Naive thymus-derived CD8-positive, alpha-beta T cell (primary cell): ENCODE measurements around the gene KITLG. TPM values are rescaled to one million over a fixed set of nuclear protein-coding genes. Genes with fewer than 3 reads are reported as not detected.

Experiments used
- ATAC-seq, 2 donors: fragments of 150-1000 bp; cut with Tn5 transposase in 1 of 2; sonication (Bioruptor Pico), chemical (Tn5 transposase) in 1 of 2; 1 replicate in 1 of 2; 2 replicates in 1 of 2; pipeline ENCODE4 v1.10.0; 2021; ENCODE audit warnings: mild to moderate bottlenecking in 2 of 2, moderate library complexity in 2 of 2
- POLR2A ChIA-PET: fragments of 350-600 bp; sonication (Branson Sonifier 250); formaldehyde crosslinking; loops from one replicate; lab custom pipeline; 2021; ENCODE audit warnings: antibody characterized with exemption; lab: Charles Lee
- DNase-seq, 10 donors: peaks; one replicate each; pipeline versions ENCODE4 v3.0.0 to v3.0.0-alpha.2; 2020 to 2022
- H3K27ac Mint-ChIP-seq, 10 donors: one replicate each; pipeline ENCODE4 v1.8.0; 2020 to 2022; ENCODE audit warnings: mild to moderate bottlenecking in 10 of 10, mixed read lengths in 10 of 10, moderate library complexity in 4 of 10, inconsistent platforms in 1 of 10
- H3K27me3 Mint-ChIP-seq, 5 donors: one replicate each; pipeline ENCODE4 v1.8.0; 2021 to 2022; ENCODE audit warnings: mixed read lengths in 5 of 5
- H3K36me3 Mint-ChIP-seq, 3 donors: one replicate each; pipeline ENCODE4 v1.8.0; 2020 to 2022; ENCODE audit warnings: mixed read lengths in 3 of 3, mild to moderate bottlenecking in 2 of 3, inconsistent platforms in 1 of 3
- H3K4me1 Mint-ChIP-seq, 4 donors: one replicate each; pipeline ENCODE4 v1.8.0; 2021 to 2022; ENCODE audit warnings: mixed read lengths in 4 of 4
- H3K4me3 Mint-ChIP-seq, 10 donors: one replicate each; pipeline ENCODE4 v1.8.0; 2020 to 2022; ENCODE audit warnings: mild to moderate bottlenecking in 10 of 10, mixed read lengths in 10 of 10, moderate library complexity in 6 of 10, inconsistent platforms in 1 of 10
- H3K9me3 Mint-ChIP-seq, 9 donors: one replicate each; pipeline ENCODE4 v1.8.0; 2020 to 2022; ENCODE audit warnings: mixed read lengths in 9 of 9, mild to moderate bottlenecking in 3 of 9, inconsistent platforms in 1 of 9, moderate library complexity in 1 of 9
- polyA plus RNA-seq, 3 donors: library from polyadenylated mRNA; unstranded; fragments of 300-500 nt; fragmentation: Illumina TruSeq; gene quantifications; one replicate each; pipeline ENCODE4 v1.2.3, GENCODE V29; 2021
- total RNA-seq, 8 experiments: library from RNA in 2 of 8; stranded (reverse) in 2 of 8; gene quantifications; one replicate each; pipeline ENCODE4 v1.2.3 and lab custom pipeline; 2021 to 2026

Gene KITLG
- total and polyA plus RNA-seq, 5 experiments from 2014 or later, result 0.33 TPM; not detected in 4

DNA sequence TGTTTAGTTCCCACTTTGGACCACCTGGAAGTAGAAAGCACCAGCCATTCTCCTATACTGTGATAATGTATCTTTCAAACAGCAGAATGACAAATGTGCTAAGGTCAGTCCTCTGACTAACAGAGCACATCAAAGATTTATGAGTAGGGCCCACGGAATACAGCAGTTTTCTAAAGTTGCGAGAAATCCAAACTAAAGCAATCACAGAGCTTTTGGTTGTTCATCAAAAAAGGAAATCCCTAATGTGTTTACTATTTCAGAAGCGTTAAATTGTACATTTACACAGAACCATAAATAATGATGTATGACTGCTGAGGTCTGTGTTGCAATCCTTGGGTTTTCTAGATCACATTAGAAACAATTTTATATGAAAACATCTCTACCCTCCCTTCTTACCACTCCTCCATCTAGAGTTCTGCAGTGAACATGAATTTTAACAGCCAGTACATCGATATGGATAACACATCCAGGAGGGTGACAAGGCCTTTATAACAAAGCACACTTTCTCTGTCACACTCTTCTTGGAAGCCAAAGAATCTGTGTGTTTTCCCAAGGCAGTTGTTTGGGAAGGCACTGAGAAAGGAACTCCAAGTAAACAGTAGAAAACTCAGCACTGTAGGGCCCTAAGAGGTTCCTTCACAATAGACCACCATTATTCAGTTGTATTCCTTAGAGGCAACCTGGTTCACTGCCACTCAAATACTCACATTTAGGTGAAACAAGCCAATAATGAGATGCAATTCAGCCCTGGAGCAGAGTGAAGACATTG is 7.3 kb downstream of the KITLG start:
- no peak for ATAC-seq
- Mint-ChIP-seq H3K4me3 (no peak overlapping the region), H3K4me1 (no peaks in the 10 kb centered on the region), H3K9me3 (no peaks in the 10 kb centered on the region), H3K36me3 (no peaks in the 10 kb centered on the region), H3K27ac (peak overlapping the region in 1 of 10 donors; percentile 31), H3K27me3 (peaks cover 0 to 6% (median 2%) of the 10 kb centered on the region in 5 donors)
- no peak for DNase-seq
- POLR2A ChIA-PET, result no interaction called here

DNA sequence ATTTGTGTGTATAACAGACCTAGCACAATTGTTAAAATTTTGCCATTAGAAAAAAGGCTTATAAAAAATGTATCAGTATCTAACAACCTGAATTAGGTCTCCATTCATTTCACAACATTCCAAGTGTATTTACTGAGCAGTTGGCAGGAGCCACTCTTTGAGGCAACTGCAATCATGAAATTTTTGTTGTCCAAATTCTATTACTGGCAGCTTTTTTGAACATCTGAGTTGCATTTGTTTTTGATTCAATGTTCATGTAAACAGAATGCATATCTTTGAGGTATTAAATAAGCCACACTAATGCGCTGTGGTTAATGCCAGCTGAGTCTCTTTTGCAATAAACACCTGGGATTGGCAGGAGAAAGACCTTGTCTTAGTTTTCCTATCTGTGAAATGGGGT is 8.7 kb downstream of the KITLG start:
- H3K4me3 Mint-ChIP-seq, result no peak overlapping the region
- H3K27me3 Mint-ChIP-seq, result peaks cover 0 to 3% (median 0%) of the 10 kb centered on the region in 5 donors
- no peaks in the 10 kb centered on the region for H3K36me3 Mint-ChIP-seq
- H3K27ac Mint-ChIP-seq, result no peak overlapping the region
- POLR2A ChIA-PET, result no interaction called here
- DNase-seq (no peak), ATAC-seq (no peak)
- no peaks in the 10 kb centered on the region for H3K4me1 Mint-ChIP-seq
- H3K9me3 Mint-ChIP-seq, result no peaks in the 10 kb centered on the region

DNA sequence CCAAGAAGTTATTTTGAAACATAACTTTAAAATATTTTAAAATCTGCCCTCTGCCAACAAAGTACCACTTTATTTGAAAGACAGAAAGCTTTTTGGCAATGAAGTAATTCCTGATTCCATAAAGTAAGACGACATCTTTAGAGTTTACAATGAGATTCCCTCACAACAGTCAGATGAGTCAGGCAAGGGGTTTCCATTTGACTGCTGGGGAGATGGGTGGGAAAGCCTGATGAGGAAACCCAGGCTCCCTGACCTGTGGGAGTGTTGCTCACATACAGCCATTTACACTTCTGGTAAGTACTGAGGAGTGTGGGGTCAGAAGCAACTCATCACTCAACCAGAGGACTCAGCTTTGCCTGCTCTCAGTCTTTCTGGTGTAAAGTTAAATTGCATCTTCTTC is 10.2 kb downstream of the KITLG start:
- no peaks in the 10 kb centered on the region for H3K36me3 Mint-ChIP-seq
- ATAC-seq (no peak), DNase-seq (no peak)
- H3K4me3 Mint-ChIP-seq, result no peak overlapping the region
- no peaks in the 10 kb centered on the region for H3K4me1 Mint-ChIP-seq
- POLR2A ChIA-PET, result no interaction called here
- peaks cover 0 to 3% (median 0%) of the 10 kb centered on the region in 5 donors for H3K27me3 Mint-ChIP-seq
- H3K9me3 Mint-ChIP-seq, result no peaks in the 10 kb centered on the region
- no peak overlapping the region for H3K27ac Mint-ChIP-seq

DNA sequence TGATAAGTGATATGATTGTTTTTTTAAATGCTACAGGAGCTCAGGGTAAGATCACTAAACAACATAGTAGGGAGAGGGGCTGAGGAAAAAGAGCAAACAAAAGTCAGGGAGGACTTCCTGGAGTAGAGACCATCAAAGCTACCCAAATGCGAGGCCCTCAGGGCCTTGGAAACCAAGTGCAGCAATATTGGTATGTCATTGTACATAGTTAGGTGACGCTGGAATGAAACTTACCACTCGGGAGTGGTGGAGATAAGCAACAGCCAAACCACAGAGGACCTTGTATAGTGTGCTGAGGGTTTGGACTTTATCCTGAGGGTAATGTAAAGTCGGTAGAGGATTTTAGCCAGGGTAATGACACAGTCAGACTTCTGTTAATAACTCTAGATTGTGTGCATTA is 13.8 kb downstream of the KITLG start:
- H3K4me1 Mint-ChIP-seq, result no peaks in the 10 kb centered on the region
- H3K9me3 Mint-ChIP-seq, result peaks cover 0 to under 1% (median 0%) of the 10 kb centered on the region in 9 donors
- ATAC-seq, result no peak
- H3K4me3 Mint-ChIP-seq, result no peak overlapping the region
- H3K27me3 Mint-ChIP-seq, result peaks cover 0 to 2% (median 0%) of the 10 kb centered on the region in 5 donors
- POLR2A ChIA-PET, result no interaction called here
- no peak for DNase-seq
- H3K27ac Mint-ChIP-seq, result no peak overlapping the region
- H3K36me3 Mint-ChIP-seq, result no peaks in the 10 kb centered on the region

DNA sequence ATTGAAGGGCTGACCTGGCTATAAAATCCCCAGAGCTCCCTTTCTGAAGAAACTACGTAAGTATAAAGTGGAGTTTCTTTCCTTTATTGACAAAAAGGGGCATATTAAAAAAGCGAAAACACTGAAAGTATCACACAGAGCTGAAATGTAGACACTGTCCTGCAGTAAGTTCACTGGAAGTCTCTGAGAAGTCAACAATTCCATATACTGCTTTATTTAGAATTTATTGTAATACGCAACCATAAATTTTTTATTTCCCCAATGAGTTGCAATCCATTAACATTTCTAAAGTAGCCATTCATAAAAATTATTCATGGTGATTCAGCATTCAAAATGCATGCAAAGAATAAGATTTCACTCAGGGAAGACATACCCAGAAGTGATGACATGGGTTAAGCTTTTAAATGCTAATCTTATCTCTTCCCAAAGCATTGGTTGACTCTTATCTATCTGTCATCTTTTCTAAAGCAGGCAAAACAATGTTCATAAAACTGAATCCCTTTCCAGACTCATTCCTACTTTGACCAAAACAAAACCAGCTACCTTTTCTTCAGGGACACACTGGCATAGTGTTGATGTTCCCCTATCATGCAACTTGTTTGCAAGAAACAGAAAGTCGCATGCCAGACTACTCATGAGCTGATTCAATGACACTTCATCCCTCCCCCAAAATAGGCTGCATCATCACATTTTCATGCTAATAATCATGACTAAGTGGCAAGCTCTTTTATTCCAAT is 17.3 kb downstream of the KITLG start:
- Mint-ChIP-seq H3K27ac (no peak overlapping the region), H3K9me3 (peaks cover 0 to 2% (median 0%) of the 10 kb centered on the region in 9 donors), H3K4me1 (no peaks in the 10 kb centered on the region), H3K36me3 (no peaks in the 10 kb centered on the region), H3K27me3 (peaks cover 0 to 2% (median 0%) of the 10 kb centered on the region in 5 donors), H3K4me3 (no peak overlapping the region)
- POLR2A ChIA-PET, result no interaction called here
- ATAC-seq (no peak), DNase-seq (no peak)

- DNase-seq, result no peak
- Mint-ChIP-seq H3K9me3 (peaks cover 0 to 2% (median 0%) of the 10 kb centered on the region in 9 donors), H3K4me3 (no peak overlapping the region), H3K27me3 (peaks cover 0 to 2% (median 0%) of the 10 kb centered on the region in 5 donors), H3K27ac (no peak overlapping the region), H3K4me1 (no peaks in the 10 kb centered on the region), H3K36me3 (no peaks in the 10 kb centered on the region)
- POLR2A ChIA-PET, result no interaction called here
- no peak for ATAC-seq
Observed at GRCh38 chr12:88562151-88562550, 18.1 kb downstream of the KITLG start.

- Mint-ChIP-seq H3K36me3 (no peaks in the 10 kb centered on the region), H3K9me3 (peaks cover 0 to 2% (median 0%) of the 10 kb centered on the region in 9 donors), H3K4me3 (no peak overlapping the region), H3K27me3 (peaks cover 0 to 2% (median 0%) of the 10 kb centered on the region in 5 donors), H3K27ac (no peak overlapping the region), H3K4me1 (no peaks in the 10 kb centered on the region)
- ATAC-seq, result no peak
- POLR2A ChIA-PET, result no interaction called here
- no peak for DNase-seq
Observed at GRCh38 chr12:88559772-88560171, 20.5 kb downstream of the KITLG start.

DNA sequence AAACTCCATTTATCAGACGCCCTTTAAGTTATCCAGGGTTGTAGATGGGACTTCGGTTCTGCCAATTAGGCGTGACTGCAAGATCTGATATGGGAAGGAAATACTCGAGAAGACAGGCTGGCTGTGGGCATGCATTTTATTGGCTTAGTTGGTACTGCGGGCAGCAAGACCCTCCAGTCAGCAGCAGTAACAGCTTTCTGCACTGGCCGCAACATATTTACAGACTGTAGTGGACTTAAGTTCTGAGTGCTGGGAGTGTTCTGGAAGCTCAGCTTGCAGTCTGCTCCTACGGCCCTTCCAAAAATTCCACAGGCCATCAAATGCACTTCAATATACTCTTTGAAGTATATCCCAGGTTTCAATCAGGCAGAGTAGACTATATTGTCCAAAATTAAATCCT is 21.1 kb downstream of the KITLG start:
- POLR2A ChIA-PET, result no interaction called here
- DNase-seq (no peak), ATAC-seq (no peak)
- no peak overlapping the region for H3K27ac Mint-ChIP-seq
- no peaks in the 10 kb centered on the region for H3K4me1 Mint-ChIP-seq
- H3K27me3 Mint-ChIP-seq, result peaks cover 0 to 2% (median 0%) of the 10 kb centered on the region in 5 donors
- H3K4me3 Mint-ChIP-seq, result no peak overlapping the region
- no peaks in the 10 kb centered on the region for H3K36me3 Mint-ChIP-seq
- peaks cover 0 to 2% (median 0%) of the 10 kb centered on the region in 9 donors for H3K9me3 Mint-ChIP-seq

DNA sequence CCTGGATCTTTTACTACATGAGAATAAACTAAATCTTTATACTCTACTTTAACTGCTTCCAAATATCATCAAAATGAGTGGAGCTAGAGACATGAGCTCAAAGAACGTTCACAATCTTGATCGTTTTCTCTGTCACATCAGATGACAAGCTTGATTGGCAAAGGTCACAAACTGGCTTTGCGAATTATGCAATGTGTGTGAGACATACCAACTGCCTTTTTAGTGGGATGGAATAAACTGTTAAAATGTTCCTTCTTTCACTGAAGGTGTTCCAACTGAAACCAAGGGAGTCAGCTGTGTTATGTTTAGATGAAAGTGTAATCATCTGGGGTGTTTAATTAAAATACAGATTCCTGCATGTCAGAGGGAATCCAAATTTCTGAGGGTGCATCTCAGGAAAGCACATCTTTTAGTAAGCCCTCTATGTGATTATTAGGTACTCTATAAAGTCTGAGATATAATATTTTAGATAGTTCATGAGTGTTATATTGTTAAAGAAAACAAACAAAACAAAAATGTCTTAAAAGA is 21.9 kb downstream of the KITLG start:
- Mint-ChIP-seq H3K9me3 (peaks cover 0 to 2% (median 0%) of the 10 kb centered on the region in 9 donors), H3K27me3 (peaks cover 0 to 2% (median 0%) of the 10 kb centered on the region in 5 donors), H3K4me1 (no peaks in the 10 kb centered on the region), H3K27ac (no peak overlapping the region), H3K36me3 (no peaks in the 10 kb centered on the region), H3K4me3 (no peak overlapping the region)
- POLR2A ChIA-PET, result no interaction called here
- DNase-seq (no peak), ATAC-seq (no peak)

DNA sequence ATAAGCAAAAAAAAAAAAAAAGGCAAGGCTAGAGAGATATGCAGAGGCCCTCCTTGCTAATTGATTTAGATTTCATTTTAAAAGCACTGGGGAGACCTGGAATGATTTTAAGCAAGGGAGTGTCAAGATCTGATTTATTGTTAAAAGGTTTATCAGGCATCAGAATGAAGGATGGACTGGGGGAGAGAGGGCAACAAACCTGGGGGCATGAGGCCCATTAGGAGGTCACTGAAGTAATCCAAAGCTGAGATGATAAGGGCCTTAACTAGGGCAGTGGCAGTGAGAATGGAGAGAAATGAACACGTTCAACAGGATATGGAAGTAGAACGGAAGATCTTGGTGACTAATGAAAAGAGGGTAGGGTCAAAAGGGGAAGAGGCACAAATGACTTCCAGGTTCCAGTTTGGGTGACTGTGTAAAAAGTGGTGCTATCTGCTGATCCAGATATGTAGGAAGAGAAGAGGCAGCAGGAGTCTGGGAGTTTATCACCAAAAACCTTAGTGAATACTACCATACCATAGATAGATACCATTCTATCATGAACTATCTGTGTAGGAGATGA is 24.0 kb downstream of the KITLG start:
- POLR2A ChIA-PET, result no interaction called here
- no peak overlapping the region for H3K4me3 Mint-ChIP-seq
- ATAC-seq, result no peak
- H3K27me3 Mint-ChIP-seq, result no peaks in the 10 kb centered on the region
- no peak for DNase-seq
- no peaks in the 10 kb centered on the region for H3K4me1 Mint-ChIP-seq
- no peaks in the 10 kb centered on the region for H3K36me3 Mint-ChIP-seq
- H3K9me3 Mint-ChIP-seq, result peaks cover 0 to 4% (median 0%) of the 10 kb centered on the region in 9 donors
- no peak overlapping the region for H3K27ac Mint-ChIP-seq

DNA sequence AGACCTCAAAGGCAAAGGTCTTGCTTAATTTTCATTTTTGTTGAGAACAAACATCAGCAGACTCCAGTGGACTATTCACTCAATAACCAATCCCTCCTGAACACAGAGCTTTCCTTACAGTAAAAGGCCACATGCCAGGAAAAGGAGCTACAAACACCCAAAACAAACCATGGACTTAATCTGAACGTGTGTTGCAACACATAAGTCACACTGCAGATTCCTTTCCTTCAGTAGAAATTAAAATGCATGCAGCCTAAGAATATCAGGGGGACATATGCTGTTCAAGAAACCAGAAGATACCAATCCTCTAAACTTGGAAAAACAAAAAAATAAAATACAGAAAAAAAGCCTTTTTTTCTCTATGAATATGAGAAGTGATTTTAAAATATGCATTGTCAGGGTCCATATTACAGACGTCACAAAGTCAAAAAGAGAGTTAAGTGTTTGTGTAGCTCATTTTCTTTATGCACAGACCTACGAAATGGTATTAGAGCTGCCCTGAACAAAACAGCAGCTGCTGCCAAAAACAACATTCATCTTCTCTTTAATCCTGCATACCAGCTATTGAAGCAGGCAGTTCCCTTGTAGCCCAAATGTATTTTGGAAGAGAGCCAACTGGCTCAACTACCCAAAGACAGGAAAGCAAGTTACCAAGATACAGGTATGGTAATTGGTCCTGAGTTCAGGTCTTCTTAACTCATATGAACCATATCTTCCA is 26.2 kb downstream of the KITLG start:
- no peak for ATAC-seq
- Mint-ChIP-seq H3K9me3 (peaks cover 0 to 3% (median 0%) of the 10 kb centered on the region in 9 donors), H3K27me3 (no peaks in the 10 kb centered on the region), H3K27ac (no peak overlapping the region), H3K36me3 (no peaks in the 10 kb centered on the region), H3K4me3 (no peak overlapping the region), H3K4me1 (no peaks in the 10 kb centered on the region)
- POLR2A ChIA-PET, result no interaction called here
- no peak for DNase-seq

DNA sequence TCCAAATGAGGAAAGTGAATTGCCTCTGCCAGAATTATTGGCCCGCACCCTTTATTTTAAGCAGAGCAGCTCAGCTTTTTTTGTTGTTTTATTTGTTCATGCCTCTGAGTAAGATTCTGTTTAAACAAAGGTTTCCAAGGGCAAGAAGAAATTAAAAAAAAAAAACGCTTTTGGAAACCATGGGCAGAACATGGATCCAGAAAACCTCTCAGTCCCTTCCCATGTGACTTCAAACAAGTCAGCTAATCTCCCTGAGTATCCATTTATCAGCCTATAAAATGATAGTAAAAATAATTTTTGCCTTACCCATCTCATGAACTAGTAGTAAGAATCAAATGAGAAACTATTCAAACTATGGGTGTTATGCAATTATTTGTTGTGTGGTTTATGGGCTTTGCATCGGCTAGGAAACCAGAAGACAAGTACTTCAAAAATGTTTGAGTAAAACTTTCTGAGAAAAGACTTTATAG is 27.6 kb downstream of the KITLG start:
- no peak for DNase-seq
- Mint-ChIP-seq H3K27ac (no peak overlapping the region), H3K36me3 (no peaks in the 10 kb centered on the region), H3K9me3 (peaks cover 0 to 3% (median 0%) of the 10 kb centered on the region in 9 donors), H3K4me1 (no peaks in the 10 kb centered on the region), H3K27me3 (peaks cover 0 to 3% (median 0%) of the 10 kb centered on the region in 5 donors), H3K4me3 (no peak overlapping the region)
- ATAC-seq, result no peak
- POLR2A ChIA-PET, result no interaction called here
